Measurements from ENCODE around the gene RPGR.

DNA sequence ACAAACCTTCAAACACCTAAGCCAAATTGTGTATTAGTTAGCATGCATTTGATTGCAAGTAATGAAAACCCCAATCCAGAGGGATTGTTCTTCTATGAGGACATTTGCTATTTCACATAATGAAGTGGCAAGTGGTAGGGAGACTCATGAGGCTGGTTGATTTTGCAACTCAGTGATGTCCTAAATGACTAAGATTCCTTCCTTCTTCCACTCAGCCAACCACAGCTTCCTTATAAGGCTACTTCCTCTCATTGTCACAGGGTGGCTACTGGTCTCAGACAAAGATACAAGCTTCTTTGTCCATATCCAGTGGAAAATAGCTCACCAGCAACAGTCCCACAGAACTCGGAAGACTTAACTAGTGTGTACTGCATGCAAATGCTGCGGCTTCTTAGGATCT, 19.8 kb upstream of the RPGR start:
- no peak for TF ChIP-seq POLR2A (IDR thresholded peaks at IDR 0.05)
- TF ChIP-seq, protein P1, sequence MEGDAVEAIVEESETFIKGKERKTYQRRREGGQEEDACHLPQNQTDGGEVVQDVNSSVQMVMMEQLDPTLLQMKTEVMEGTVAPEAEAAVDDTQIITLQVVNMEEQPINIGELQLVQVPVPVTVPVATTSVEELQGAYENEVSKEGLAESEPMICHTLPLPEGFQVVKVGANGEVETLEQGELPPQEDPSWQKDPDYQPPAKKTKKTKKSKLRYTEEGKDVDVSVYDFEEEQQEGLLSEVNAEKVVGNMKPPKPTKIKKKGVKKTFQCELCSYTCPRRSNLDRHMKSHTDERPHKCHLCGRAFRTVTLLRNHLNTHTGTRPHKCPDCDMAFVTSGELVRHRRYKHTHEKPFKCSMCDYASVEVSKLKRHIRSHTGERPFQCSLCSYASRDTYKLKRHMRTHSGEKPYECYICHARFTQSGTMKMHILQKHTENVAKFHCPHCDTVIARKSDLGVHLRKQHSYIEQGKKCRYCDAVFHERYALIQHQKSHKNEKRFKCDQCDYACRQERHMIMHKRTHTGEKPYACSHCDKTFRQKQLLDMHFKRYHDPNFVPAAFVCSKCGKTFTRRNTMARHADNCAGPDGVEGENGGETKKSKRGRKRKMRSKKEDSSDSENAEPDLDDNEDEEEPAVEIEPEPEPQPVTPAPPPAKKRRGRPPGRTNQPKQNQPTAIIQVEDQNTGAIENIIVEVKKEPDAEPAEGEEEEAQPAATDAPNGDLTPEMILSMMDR (IDR thresholded peaks at IDR 0.05): no peak
